ENCODE data around the gene CD151. TPM values are rescaled to one million over a fixed set of nuclear protein-coding genes. Genes with fewer than 3 reads are reported as not detected.

CD151 gene
- total and polyA plus RNA-seq, 2 experiments from 2014 or later, result 62.9 to 109 TPM

DNA sequence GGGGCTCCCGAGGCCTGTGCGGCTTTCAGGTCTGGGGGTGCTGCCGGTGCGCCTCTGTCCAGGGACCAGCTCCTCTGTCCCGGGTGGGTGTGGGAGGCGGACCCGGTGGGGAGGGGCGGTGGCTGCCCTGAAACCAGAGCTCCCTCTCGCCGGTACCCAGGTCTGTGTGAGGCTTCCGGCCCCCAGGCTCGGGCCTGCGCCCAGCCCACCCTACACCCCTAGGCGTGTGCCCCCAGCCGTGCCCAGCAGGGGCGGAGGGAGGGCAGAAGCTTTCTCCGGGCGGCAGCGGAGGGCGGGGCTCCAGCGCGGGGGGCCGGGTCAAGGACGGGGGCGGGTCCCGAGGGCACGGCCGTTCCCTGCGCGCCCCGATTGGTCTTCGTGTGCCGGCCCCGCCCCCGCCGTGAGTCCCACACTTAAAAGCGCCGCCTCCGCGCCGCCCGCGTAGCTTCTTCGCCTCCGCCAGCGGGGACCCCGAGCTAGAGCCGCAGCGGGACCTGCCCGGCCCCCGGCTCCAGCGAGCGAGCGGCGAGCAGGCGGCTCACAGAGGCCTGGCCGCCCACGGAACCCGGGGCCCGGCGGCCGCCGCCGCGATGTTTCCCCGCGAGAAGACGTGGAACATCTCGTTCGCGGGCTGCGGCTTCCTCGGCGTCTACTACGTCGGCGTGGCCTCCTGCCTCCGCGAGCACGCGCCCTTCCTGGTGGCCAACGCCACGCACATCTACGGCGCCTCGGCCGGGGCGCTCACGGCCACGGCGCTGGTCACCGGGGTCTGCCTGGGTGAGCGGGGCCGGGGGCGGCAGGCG is 13.4 kb upstream of the CD151 start:
- Histone ChIP-seq H3K36me3 (ENCODE audit: insufficient read depth) (no peaks in the 10 kb centered on the region), H3K9me2 (ENCODE audit: insufficient read depth) (no peaks in the 10 kb centered on the region), H4K20me1 (replicated peaks; ENCODE audit: insufficient read depth) (peaks cover 21% of the 10 kb centered on the region), H3K27ac (ENCODE audit: low read depth) (no peak overlapping the region), H2AFZ (peak overlapping the region; percentile 69; the same call in 1 of the 2 replicates), H3F3A (replicated peaks; ENCODE audit: low read depth) (peaks cover 6% of the 10 kb centered on the region; the same call in 1 of the 2 replicates), H3K79me2 (replicated peaks; ENCODE audit: insufficient read depth) (0 out of 2 replicates have a peak, but pooled peaks cover 5% of the 10 kb centered on the region), H3K4me2 (peak overlapping the region; percentile 85), H3K27me3 (ENCODE audit: insufficient read depth) (no peaks in the 10 kb centered on the region), H3K4me3 (peak overlapping the region; percentile 73), H3K4me1 (ENCODE audit: insufficient read depth) (peaks cover 7% of the 10 kb centered on the region; the same call in 1 of the 2 replicates)
- Mint-ChIP-seq H3K27me3 (ENCODE audit: insufficient read depth, low read depth, poor library complexity) (peaks cover 30% of the 10 kb centered on the region), H3K9me3 (no peaks in the 10 kb centered on the region), H3K27ac (no peak overlapping the region), H3K36me3 (ENCODE audit: low read depth) (peaks cover 8% of the 10 kb centered on the region; the same call in 1 of the 3 replicates), H3K4me3 (peak overlapping the region; percentile 83; the same call in 2 of the 3 replicates), H3K4me1 (peaks cover 6% of the 10 kb centered on the region)
- DNase-seq (ENCODE audit: low spot score), result peak; percentile 97
- ATAC-seq, result peak; percentile 63
- TF ChIP-seq STAT1 (IDR thresholded peaks at IDR 0.05; ENCODE audit: unreplicated experiment) (no peak), ZNF331 (CRISPR knock-in tag; IDR thresholded peaks at IDR 0.05; ENCODE audit: low read depth) (no peak), EZH2phosphoT487 (IDR thresholded peaks at IDR 0.05; ENCODE audit: unreplicated experiment) (no peak), CREB1 (CRISPR knock-in tag; IDR thresholded peaks at IDR 0.05; ENCODE audit: low read depth) (0 out of 2 replicates have a peak, but pooled peaks have one; percentile 45), NANOG (IDR thresholded peaks at IDR 0.05; ENCODE audit: borderline replicate concordance) (no peak), POLR2AphosphoS5 (IDR thresholded peaks at IDR 0.05; ENCODE audit: low read depth) (peak; percentile 87)
- TF ChIP-seq, protein P1, sequence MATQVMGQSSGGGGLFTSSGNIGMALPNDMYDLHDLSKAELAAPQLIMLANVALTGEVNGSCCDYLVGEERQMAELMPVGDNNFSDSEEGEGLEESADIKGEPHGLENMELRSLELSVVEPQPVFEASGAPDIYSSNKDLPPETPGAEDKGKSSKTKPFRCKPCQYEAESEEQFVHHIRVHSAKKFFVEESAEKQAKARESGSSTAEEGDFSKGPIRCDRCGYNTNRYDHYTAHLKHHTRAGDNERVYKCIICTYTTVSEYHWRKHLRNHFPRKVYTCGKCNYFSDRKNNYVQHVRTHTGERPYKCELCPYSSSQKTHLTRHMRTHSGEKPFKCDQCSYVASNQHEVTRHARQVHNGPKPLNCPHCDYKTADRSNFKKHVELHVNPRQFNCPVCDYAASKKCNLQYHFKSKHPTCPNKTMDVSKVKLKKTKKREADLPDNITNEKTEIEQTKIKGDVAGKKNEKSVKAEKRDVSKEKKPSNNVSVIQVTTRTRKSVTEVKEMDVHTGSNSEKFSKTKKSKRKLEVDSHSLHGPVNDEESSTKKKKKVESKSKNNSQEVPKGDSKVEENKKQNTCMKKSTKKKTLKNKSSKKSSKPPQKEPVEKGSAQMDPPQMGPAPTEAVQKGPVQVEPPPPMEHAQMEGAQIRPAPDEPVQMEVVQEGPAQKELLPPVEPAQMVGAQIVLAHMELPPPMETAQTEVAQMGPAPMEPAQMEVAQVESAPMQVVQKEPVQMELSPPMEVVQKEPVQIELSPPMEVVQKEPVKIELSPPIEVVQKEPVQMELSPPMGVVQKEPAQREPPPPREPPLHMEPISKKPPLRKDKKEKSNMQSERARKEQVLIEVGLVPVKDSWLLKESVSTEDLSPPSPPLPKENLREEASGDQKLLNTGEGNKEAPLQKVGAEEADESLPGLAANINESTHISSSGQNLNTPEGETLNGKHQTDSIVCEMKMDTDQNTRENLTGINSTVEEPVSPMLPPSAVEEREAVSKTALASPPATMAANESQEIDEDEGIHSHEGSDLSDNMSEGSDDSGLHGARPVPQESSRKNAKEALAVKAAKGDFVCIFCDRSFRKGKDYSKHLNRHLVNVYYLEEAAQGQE (IDR thresholded peaks at IDR 0.05; ENCODE audit: unreplicated experiment), result no peak

DNA sequence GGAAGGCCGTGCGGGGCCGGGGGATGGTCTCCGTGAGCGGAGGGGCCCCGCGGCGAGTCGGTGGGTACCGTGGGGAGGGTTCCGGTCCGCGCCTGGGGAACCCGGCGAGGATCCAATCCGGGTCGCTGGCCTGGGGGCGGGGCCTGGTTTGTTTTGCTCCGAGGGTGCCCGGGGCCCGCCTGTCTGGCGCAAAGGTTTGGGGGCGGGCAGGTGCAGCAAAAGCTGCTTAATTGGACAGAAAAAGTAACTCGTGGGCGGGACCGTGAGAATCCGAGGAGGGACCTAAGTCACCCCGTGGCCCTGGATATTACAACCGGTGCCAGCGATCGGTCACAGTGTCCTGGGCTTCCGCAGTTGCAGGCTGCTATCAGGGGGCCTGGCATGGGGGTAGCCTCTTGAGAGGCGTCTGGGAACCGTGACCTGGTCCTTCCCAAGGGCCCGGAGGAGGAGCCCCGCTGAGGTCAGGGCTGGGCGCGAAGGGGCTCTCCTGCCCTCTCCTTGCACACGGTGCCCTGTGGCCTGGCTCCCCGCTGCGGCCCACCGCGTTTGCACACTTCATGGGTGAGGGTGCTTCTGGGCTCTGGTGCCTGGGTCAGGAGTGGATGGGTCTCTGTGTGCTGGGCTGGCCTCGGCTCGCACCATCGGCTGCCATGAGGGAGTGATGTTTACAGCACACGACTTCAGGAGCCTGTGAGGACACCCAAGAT is 12.7 kb upstream of the CD151 start:
- DNase-seq (ENCODE audit: low spot score) (peak; percentile 92), ATAC-seq (peak; percentile 42)
- no peaks in the 10 kb centered on the region for H3K9me3 Mint-ChIP-seq
- H3K27ac Mint-ChIP-seq, result no peak overlapping the region
- peaks cover 10% of the 10 kb centered on the region for H3K4me1 Mint-ChIP-seq
- H3K27me3 Mint-ChIP-seq (ENCODE audit: insufficient read depth, low read depth, poor library complexity), result peaks cover 27% of the 10 kb centered on the region
- peaks cover 7% of the 10 kb centered on the region; the same call in 1 of the 2 replicates for H3K4me1 ChIP-seq (ENCODE audit: insufficient read depth)
- no peaks in the 10 kb centered on the region for H3K27me3 ChIP-seq (ENCODE audit: insufficient read depth)
- peak overlapping the region; percentile 73 for H3K4me3 ChIP-seq
- H3K4me2 ChIP-seq, result peak overlapping the region; percentile 85
- peaks cover 12% of the 10 kb centered on the region; the same call in 1 of the 3 replicates for H3K36me3 Mint-ChIP-seq (ENCODE audit: low read depth)
- H3K36me3 ChIP-seq (ENCODE audit: insufficient read depth), result no peaks in the 10 kb centered on the region
- no peaks in the 10 kb centered on the region for H3K9me2 ChIP-seq (ENCODE audit: insufficient read depth)
- H3F3A ChIP-seq (replicated peaks; ENCODE audit: low read depth), result peaks cover 8% of the 10 kb centered on the region; the same call in 1 of the 2 replicates
- no peak overlapping the region for H2AFZ ChIP-seq
- peaks cover 17% of the 10 kb centered on the region for H4K20me1 ChIP-seq (replicated peaks; ENCODE audit: insufficient read depth)
- H3K79me2 ChIP-seq (replicated peaks; ENCODE audit: insufficient read depth), result 0 out of 2 replicates have a peak, but pooled peaks cover 5% of the 10 kb centered on the region
- H3K4me3 Mint-ChIP-seq, result peak overlapping the region; percentile 83
- H3K27ac ChIP-seq (ENCODE audit: low read depth), result no peak overlapping the region
- TF ChIP-seq ZNF331 (CRISPR knock-in tag; IDR thresholded peaks at IDR 0.05; ENCODE audit: low read depth) (no peak), EZH2phosphoT487 (IDR thresholded peaks at IDR 0.05; ENCODE audit: unreplicated experiment) (no peak), POLR2AphosphoS5 (IDR thresholded peaks at IDR 0.05; ENCODE audit: low read depth) (0 out of 2 replicates have a peak, but pooled peaks have one; percentile 22), EZH2 (IDR thresholded peaks at IDR 0.05; ENCODE audit: low read depth, unreplicated experiment) (no peak)
- TF ChIP-seq, protein P2, sequence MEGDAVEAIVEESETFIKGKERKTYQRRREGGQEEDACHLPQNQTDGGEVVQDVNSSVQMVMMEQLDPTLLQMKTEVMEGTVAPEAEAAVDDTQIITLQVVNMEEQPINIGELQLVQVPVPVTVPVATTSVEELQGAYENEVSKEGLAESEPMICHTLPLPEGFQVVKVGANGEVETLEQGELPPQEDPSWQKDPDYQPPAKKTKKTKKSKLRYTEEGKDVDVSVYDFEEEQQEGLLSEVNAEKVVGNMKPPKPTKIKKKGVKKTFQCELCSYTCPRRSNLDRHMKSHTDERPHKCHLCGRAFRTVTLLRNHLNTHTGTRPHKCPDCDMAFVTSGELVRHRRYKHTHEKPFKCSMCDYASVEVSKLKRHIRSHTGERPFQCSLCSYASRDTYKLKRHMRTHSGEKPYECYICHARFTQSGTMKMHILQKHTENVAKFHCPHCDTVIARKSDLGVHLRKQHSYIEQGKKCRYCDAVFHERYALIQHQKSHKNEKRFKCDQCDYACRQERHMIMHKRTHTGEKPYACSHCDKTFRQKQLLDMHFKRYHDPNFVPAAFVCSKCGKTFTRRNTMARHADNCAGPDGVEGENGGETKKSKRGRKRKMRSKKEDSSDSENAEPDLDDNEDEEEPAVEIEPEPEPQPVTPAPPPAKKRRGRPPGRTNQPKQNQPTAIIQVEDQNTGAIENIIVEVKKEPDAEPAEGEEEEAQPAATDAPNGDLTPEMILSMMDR (conservative IDR thresholded peaks at IDR 0.05; ENCODE audit: low read depth in 2 of 2), result no peak
